IPS-15b (cell line): ENCODE measurements around the gene FAM168B.
A peak's percentile ranks its signal among the peaks of the same experiment; 100 is the strongest.

Experiments
- H3K27me3 ChIP-seq: one replicate; pipeline ENCODE4 v1.6.1; 2013; ENCODE audit warnings: low read length; ENCODE audit not compliant: control insufficient read depth, insufficient read depth
- H3K36me3 ChIP-seq: one replicate; pipeline ENCODE4 v1.6.1; 2013; ENCODE audit warnings: low read length; ENCODE audit not compliant: control insufficient read depth, insufficient read depth
- H3K4me1 ChIP-seq: one replicate; pipeline ENCODE4 v1.6.1; 2013; ENCODE audit warnings: mild to moderate bottlenecking, low read length; ENCODE audit not compliant: control insufficient read depth, insufficient read depth
- H3K4me3 ChIP-seq: one replicate; pipeline ENCODE4 v1.5.1; 2013; ENCODE audit warnings: low read depth, low read length
- H3K9ac ChIP-seq: one replicate; pipeline ENCODE4 v1.6.1; 2013; ENCODE audit warnings: low read depth, mild to moderate bottlenecking, low read length
- H3K9me3 ChIP-seq: one replicate; pipeline ENCODE4 v1.6.1; 2013; ENCODE audit warnings: mild to moderate bottlenecking, low read length; ENCODE audit not compliant: control insufficient read depth, insufficient read depth

FAM168B gene

GRCh38 chr2:131093006-131093695 lies at the start of gene FAM168B:
FAM168B (minus strand) TSS chr2:131093460; CDS start chr2:131082646, 10,814 bp downstream.
- Histone ChIP-seq H3K9ac (peak within 1 kb of the TSS; percentile 92), H3K36me3 (no peaks in the 10 kb centered on the region), H3K27me3 (no peaks in the 10 kb centered on the region), H3K9me3 (no peaks in the 10 kb centered on the region), H3K4me3 (peak within 1 kb of the TSS; percentile 84), H3K4me1 (no peaks in the 10 kb centered on the region)

GRCh38 chr2:131142849-131143248 lies 49.6 kb upstream of the FAM168B start:
- no peaks in the 10 kb centered on the region for H3K27me3 ChIP-seq
- H3K9me3 ChIP-seq, result no peaks in the 10 kb centered on the region
- peaks cover 29% of the 10 kb centered on the region for H3K36me3 ChIP-seq
- no peak overlapping the region for H3K4me3 ChIP-seq
- H3K9ac ChIP-seq, result no peak overlapping the region
- H3K4me1 ChIP-seq, result no peaks in the 10 kb centered on the region

- H3K4me3 ChIP-seq, result no peak overlapping the region
- no peaks in the 10 kb centered on the region for H3K27me3 ChIP-seq
- no peak overlapping the region for H3K9ac ChIP-seq
- H3K4me1 ChIP-seq, result no peaks in the 10 kb centered on the region
- H3K9me3 ChIP-seq, result no peaks in the 10 kb centered on the region
- H3K36me3 ChIP-seq, result peaks cover 18% of the 10 kb centered on the region
Observed at GRCh38 chr2:131140581-131140980, 47.3 kb upstream of the FAM168B start.

GRCh38 chr2:131132729-131133128 lies 39.5 kb upstream of the FAM168B start:
- Histone ChIP-seq H3K9me3 (no peaks in the 10 kb centered on the region), H3K36me3 (peaks cover 6% of the 10 kb centered on the region), H3K4me1 (no peaks in the 10 kb centered on the region), H3K9ac (no peak overlapping the region), H3K27me3 (no peaks in the 10 kb centered on the region), H3K4me3 (no peak overlapping the region)

- Histone ChIP-seq H3K4me3 (no peak overlapping the region), H3K4me1 (no peaks in the 10 kb centered on the region), H3K36me3 (peaks cover 11% of the 10 kb centered on the region), H3K9ac (no peak overlapping the region), H3K27me3 (no peaks in the 10 kb centered on the region), H3K9me3 (no peaks in the 10 kb centered on the region)
Observed at GRCh38 chr2:131130298-131130596, 37.0 kb upstream of the FAM168B start.

GRCh38 chr2:131127981-131128380 lies 34.7 kb upstream of the FAM168B start:
- H3K36me3 ChIP-seq, result peaks cover 11% of the 10 kb centered on the region
- H3K9me3 ChIP-seq, result no peaks in the 10 kb centered on the region
- no peaks in the 10 kb centered on the region for H3K4me1 ChIP-seq
- no peak overlapping the region for H3K9ac ChIP-seq
- no peak overlapping the region for H3K4me3 ChIP-seq
- H3K27me3 ChIP-seq, result no peaks in the 10 kb centered on the region

- no peak overlapping the region for H3K4me3 ChIP-seq
- H3K9ac ChIP-seq, result no peak overlapping the region
- no peaks in the 10 kb centered on the region for H3K9me3 ChIP-seq
- no peaks in the 10 kb centered on the region for H3K27me3 ChIP-seq
- no peaks in the 10 kb centered on the region for H3K4me1 ChIP-seq
- H3K36me3 ChIP-seq, result peaks cover 8% of the 10 kb centered on the region
Observed at GRCh38 chr2:131127076-131127475, 33.8 kb upstream of the FAM168B start.

GRCh38 chr2:131126436-131126835 lies 33.2 kb upstream of the FAM168B start:
- Histone ChIP-seq H3K4me3 (no peak overlapping the region), H3K9ac (no peak overlapping the region), H3K27me3 (no peaks in the 10 kb centered on the region), H3K9me3 (no peaks in the 10 kb centered on the region), H3K36me3 (peaks cover 8% of the 10 kb centered on the region), H3K4me1 (no peaks in the 10 kb centered on the region)

GRCh38 chr2:131125195-131125757 lies 32.0 kb upstream of the FAM168B start:
- no peaks in the 10 kb centered on the region for H3K9me3 ChIP-seq
- H3K4me1 ChIP-seq, result peaks cover 2% of the 10 kb centered on the region
- H3K36me3 ChIP-seq, result peaks cover 8% of the 10 kb centered on the region
- H3K27me3 ChIP-seq, result no peaks in the 10 kb centered on the region
- H3K4me3 ChIP-seq, result no peak overlapping the region
- no peak overlapping the region for H3K9ac ChIP-seq

- peaks cover 7% of the 10 kb centered on the region for H3K36me3 ChIP-seq
- no peak overlapping the region for H3K9ac ChIP-seq
- H3K27me3 ChIP-seq, result no peaks in the 10 kb centered on the region
- no peaks in the 10 kb centered on the region for H3K9me3 ChIP-seq
- H3K4me3 ChIP-seq, result no peak overlapping the region
- peaks cover 5% of the 10 kb centered on the region for H3K4me1 ChIP-seq
Observed at GRCh38 chr2:131123192-131123591, 29.9 kb upstream of the FAM168B start.

- H3K36me3 ChIP-seq, result peaks cover 7% of the 10 kb centered on the region
- H3K9me3 ChIP-seq, result no peaks in the 10 kb centered on the region
- H3K4me1 ChIP-seq, result peaks cover 5% of the 10 kb centered on the region
- H3K4me3 ChIP-seq, result no peak overlapping the region
- no peak overlapping the region for H3K9ac ChIP-seq
- no peaks in the 10 kb centered on the region for H3K27me3 ChIP-seq
Observed at GRCh38 chr2:131122496-131122895, 29.2 kb upstream of the FAM168B start.

- Histone ChIP-seq H3K9ac (no peak overlapping the region), H3K9me3 (no peaks in the 10 kb centered on the region), H3K27me3 (no peaks in the 10 kb centered on the region), H3K4me3 (no peak overlapping the region), H3K36me3 (peaks cover 5% of the 10 kb centered on the region), H3K4me1 (peaks cover 5% of the 10 kb centered on the region)
Observed at GRCh38 chr2:131121464-131121863, 28.2 kb upstream of the FAM168B start.
